Measurements from ENCODE around the gene MYO9B. TPM values are rescaled to one million over a fixed set of nuclear protein-coding genes. Genes with fewer than 3 reads are reported as not detected.

MYO9B gene
- total and polyA plus RNA-seq, 8 donors = 56.5 to 149 (median 66.0) TPM

DNA sequence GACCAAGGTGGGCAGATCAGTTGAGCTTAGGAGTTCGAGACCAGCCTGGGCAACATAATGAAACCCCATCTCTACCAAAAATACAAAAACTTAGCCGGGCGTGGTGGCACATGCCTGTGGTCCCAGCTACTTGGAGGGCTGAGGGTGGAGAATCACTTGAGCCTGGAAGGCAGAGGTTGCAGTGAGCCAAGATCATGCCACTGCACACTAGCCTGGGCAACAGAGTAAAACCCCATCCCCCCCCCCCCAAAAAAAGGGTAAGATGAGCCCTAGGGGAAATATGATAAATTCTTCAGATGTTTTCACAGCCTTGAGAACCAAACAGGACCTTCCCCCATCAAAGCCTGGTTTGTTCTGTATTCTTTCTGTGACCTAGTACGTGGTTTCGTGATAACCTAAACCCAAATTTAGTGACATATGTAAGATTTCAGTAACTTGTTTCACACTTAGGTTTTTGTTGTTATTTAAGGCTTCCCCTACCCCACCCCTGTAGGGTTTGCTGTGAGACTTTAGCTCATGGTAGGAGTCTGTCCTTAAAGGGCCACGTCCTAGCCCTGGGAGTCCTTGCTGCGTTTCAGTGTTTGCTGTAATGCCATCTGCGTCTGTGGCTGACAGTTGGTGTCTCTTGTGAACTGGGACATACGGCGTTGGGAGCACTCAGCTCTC is 49.6 kb downstream of the MYO9B start:
- intact Hi-C loops (cut with DNase I) = no loop called here
- peak; percentile 17 for ATAC-seq
- peak overlapping the region; percentile 73 to 93 for H3K27ac ChIP-seq
- TF ChIP-seq, protein P1, sequence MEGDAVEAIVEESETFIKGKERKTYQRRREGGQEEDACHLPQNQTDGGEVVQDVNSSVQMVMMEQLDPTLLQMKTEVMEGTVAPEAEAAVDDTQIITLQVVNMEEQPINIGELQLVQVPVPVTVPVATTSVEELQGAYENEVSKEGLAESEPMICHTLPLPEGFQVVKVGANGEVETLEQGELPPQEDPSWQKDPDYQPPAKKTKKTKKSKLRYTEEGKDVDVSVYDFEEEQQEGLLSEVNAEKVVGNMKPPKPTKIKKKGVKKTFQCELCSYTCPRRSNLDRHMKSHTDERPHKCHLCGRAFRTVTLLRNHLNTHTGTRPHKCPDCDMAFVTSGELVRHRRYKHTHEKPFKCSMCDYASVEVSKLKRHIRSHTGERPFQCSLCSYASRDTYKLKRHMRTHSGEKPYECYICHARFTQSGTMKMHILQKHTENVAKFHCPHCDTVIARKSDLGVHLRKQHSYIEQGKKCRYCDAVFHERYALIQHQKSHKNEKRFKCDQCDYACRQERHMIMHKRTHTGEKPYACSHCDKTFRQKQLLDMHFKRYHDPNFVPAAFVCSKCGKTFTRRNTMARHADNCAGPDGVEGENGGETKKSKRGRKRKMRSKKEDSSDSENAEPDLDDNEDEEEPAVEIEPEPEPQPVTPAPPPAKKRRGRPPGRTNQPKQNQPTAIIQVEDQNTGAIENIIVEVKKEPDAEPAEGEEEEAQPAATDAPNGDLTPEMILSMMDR (IDR thresholded peaks at IDR 0.05) = no peak
- peaks cover 0 to 24% of the 10 kb centered on the region in 2 donors for H3K36me3 ChIP-seq
- no peak for DNase-seq
- no peaks in the 10 kb centered on the region for H3K9me3 ChIP-seq
- H3K27me3 ChIP-seq = no peaks in the 10 kb centered on the region
- H3K4me1 ChIP-seq = peaks cover 5 to 60% of the 10 kb centered on the region in 2 donors
- H3K4me3 ChIP-seq = peak overlapping the region in 1 of 2 donors; percentile 21

DNA sequence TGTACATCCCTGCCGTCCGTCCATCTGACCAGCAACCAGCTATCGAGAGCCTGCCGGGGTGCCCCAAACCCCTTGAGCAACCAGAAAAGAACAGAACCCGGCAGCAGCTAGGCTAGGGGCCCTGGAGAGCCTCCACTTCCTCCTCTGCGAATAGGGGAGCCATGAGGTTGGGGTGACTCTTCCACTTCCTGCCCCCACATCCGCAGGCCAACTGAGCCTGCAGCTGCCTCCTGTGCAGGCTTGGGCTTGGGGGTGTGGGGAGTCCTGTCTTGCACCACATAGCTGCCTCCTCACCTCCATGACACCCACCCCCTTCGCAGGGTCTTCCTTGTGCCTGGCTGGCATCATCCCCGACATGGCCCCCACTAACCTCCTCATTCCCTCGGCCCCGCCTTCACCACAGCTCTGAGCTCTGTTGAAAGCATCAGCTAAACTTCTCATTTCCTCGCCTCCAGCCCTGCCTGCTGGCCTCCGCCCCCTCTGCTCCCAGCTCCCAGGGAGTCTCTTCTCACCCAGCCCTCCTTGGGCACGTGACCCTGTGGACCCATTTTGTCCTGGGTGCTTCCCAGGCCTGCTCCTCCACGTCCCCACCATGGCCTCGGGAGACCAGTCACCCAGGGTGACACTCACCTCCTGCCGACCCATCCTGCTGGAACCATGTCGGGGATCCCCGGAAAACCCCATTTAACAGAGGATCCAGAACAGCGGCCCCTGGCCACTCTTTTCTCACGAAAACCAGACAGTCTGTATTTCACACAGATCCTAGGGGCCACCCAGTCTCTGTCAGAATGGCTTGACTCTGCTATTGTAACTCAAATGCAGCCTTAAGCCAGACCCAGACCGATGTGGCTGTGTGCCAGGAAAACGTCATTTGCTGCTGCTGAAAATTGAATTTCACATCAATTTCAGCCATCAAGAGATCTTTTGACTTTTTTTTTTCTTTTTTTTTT is 50.4 kb downstream of the MYO9B start:
- peak; percentile 84 for ATAC-seq
- Histone ChIP-seq H3K4me1 (peaks cover 5 to 60% of the 10 kb centered on the region in 2 donors), H3K36me3 (peaks cover 0 to 24% of the 10 kb centered on the region in 2 donors), H3K27ac (peak overlapping the region; percentile 73 to 93), H3K9me3 (no peaks in the 10 kb centered on the region), H3K4me3 (peak overlapping the region in 1 of 2 donors; percentile 21), H3K27me3 (no peaks in the 10 kb centered on the region)
- DNase-seq = peak in 2 of 4 donors; percentile 84 to 92
- TF ChIP-seq, protein P1 (IDR thresholded peaks at IDR 0.05) = no peak
- intact Hi-C loops (cut with DNase I) = no loop called here

GRCh38 chr19:17127671-17128070 is 52.1 kb downstream of the MYO9B start:
- H3K9me3 ChIP-seq = no peaks in the 10 kb centered on the region
- no peak for DNase-seq
- intact Hi-C loops (cut with DNase I) = no loop called here
- H3K4me1 ChIP-seq = peaks cover 5 to 52% of the 10 kb centered on the region in 2 donors
- no peak overlapping the region for H3K27ac ChIP-seq
- TF ChIP-seq, protein P1 (IDR thresholded peaks at IDR 0.05) = no peak
- no peak for ATAC-seq
- no peaks in the 10 kb centered on the region for H3K27me3 ChIP-seq
- no peak overlapping the region for H3K4me3 ChIP-seq
- peaks cover 0 to 24% of the 10 kb centered on the region in 2 donors for H3K36me3 ChIP-seq

DNA sequence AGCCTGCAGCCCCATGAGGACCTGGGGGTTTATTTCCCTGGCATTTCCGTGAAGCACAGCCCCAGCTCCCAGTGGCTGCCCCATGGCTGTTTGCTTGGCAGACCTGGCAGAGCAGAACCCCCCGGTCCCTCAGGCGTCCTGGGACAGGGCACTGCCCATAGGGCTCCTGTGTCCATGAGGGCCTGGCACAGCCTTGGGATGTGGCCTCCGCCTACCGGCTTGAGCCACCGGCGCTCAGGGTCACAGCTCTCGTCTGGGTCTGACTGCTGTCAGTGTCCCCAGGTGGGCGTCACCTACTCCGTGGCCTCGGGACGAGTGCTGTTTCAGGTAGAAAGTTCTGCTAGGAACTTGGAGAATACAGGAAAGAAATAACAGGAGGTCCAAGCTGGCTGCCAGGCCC is 52.8 kb downstream of the MYO9B start:
- no peak for DNase-seq
- Histone ChIP-seq H3K4me3 (no peak overlapping the region), H3K4me1 (peaks cover 5 to 54% of the 10 kb centered on the region in 2 donors), H3K27ac (no peak overlapping the region), H3K36me3 (peaks cover 0 to 24% of the 10 kb centered on the region in 2 donors), H3K27me3 (no peaks in the 10 kb centered on the region), H3K9me3 (no peaks in the 10 kb centered on the region)
- intact Hi-C loops (cut with DNase I) = no loop called here
- TF ChIP-seq, protein P1 (IDR thresholded peaks at IDR 0.05) = no peak
- ATAC-seq = no peak

DNA sequence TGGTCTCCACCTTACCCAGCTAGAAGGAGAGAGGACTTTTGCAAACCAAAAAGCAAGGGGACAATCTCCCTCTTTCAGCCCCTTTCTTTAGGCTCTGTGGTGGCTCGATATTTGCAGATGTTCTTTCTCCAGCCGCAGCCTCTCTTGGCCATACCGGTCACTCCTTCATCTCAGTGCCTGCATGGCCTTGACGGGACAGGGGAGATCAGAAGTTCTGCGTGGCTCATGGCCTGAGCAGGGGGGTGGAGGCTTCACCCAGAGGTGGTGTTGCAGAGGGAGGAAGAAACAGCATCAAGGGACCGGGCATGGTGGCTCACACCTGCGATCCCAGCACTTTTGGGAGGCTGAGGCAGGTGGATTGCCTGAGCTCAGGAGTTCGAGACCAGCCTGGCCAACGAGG is 53.2 kb downstream of the MYO9B start:
- no peaks in the 10 kb centered on the region for H3K27me3 ChIP-seq
- no peak overlapping the region for H3K4me3 ChIP-seq
- DNase-seq (no peak), ATAC-seq (no peak)
- intact Hi-C loops (cut with DNase I) = no loop called here
- H3K4me1 ChIP-seq = peaks cover 5 to 54% of the 10 kb centered on the region in 2 donors
- peaks cover 0 to 24% of the 10 kb centered on the region in 2 donors for H3K36me3 ChIP-seq
- H3K9me3 ChIP-seq = no peaks in the 10 kb centered on the region
- TF ChIP-seq, protein P1 (IDR thresholded peaks at IDR 0.05) = no peak
- H3K27ac ChIP-seq = no peak overlapping the region
